Activated CD4-positive, alpha-beta T cell treated with anti-CD3 and anti-CD28 coated beads, Interleukin-2, amount 10 ng/mL, durations not matched to agents 24 days and 14 days (primary cell): ENCODE measurements around the gene PAIP2B. TPM values are rescaled to one million over a fixed set of nuclear protein-coding genes. Genes with fewer than 3 reads are reported as not detected.
"Not testable (repeated sequence)": the region's sequence is repeated elsewhere in the genome, so short reads cannot be mapped to it uniquely, and the experiment has no call there.

Experiments used
- DNase-seq: peaks from one replicate; pipeline ENCODE4 v3.0.0; 2022
- H3K27ac Mint-ChIP-seq: one replicate; pipeline ENCODE4 v1.8.0; 2022; ENCODE audit warnings: mild to moderate bottlenecking, mixed read lengths
- H3K27me3 Mint-ChIP-seq: one replicate; pipeline ENCODE4 v1.8.0; 2022; ENCODE audit warnings: mixed read lengths
- H3K36me3 Mint-ChIP-seq: one replicate; pipeline ENCODE4 v1.8.0; 2022; ENCODE audit warnings: low read depth, mild to moderate bottlenecking, mixed read lengths
- H3K4me1 Mint-ChIP-seq: one replicate; pipeline ENCODE4 v1.8.0; 2021; ENCODE audit warnings: mixed read lengths
- H3K4me3 Mint-ChIP-seq: one replicate; pipeline ENCODE4 v1.8.0; 2022; ENCODE audit warnings: mild to moderate bottlenecking, moderate library complexity, mixed read lengths
- H3K9me3 Mint-ChIP-seq: one replicate; pipeline ENCODE4 v1.8.0; 2021; ENCODE audit warnings: mixed read lengths
- intact Hi-C: fragments of 100-400 bp; cut with micrococcal nuclease; formaldehyde crosslinking; loops from one replicate; pipeline ENCODE4 v1.15.1; 2023
- total RNA-seq: library from RNA; stranded (reverse); gene quantifications from 2 replicates; pipeline ENCODE4 v1.2.3, GENCODE V29; 2022

The PAIP2B gene
- total RNA-seq, 1 donor from 2014 or later: 0.63 TPM

DNA sequence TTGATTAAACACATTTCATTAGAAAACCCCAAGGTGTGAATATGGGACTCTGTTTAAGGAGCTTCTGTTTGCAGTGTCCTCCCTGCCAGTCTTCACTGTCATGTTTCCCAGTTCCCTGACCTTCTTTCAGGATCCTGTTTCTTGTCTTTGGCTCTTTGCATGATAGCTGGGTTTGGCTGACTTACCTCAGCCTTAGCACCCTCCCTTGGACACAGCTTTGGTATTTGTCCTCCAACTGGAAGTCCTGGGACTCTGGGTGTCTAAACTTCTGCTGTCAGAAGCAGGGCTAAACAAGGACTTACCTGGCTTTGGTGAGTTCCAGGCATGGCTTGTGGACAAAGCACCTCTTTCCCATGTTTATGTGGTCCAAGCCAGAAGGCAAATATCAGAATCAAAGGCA, 11.2 kb upstream of the PAIP2B start:
- H3K4me3 Mint-ChIP-seq: no peak overlapping the region
- H3K27me3 Mint-ChIP-seq: peaks cover 31% of the 10 kb centered on the region
- H3K9me3 Mint-ChIP-seq: no peaks in the 10 kb centered on the region
- no peak overlapping the region for H3K27ac Mint-ChIP-seq
- no peaks in the 10 kb centered on the region for H3K36me3 Mint-ChIP-seq
- no peak for DNase-seq
- intact Hi-C loops: no loop called here
- peaks cover 2% of the 10 kb centered on the region for H3K4me1 Mint-ChIP-seq

DNA sequence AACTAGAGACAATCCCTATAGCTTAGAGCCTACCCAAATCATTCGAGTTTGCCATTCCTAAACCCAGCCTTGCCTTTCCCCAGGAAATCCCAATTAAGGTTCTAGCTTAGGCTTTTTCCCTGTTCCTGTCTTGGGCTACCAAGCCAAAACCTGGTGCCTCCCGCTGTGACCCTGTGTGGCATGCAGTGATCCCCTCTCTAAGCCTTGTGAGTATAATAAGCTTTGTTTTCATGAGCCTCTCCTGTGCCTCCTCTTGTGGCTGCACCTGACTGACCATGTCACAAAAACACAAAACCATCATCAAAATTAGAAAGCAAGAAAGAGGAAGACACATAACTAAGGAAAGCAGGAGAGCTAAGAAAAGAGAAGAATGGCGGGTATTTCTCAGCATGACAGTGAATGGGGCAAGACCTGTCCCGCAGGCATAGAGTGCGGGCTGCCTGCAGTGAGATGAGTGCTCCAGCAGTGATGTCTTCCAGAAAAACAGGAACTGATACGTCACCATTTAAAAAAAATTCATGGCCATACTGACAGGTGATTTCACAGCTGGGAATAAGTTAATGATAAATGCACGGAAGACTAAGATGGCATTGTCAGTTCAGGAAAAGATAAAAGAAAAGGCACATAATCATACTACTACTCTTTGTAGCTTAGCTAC, 9.2 kb upstream of the PAIP2B start:
- peaks cover 30% of the 10 kb centered on the region for H3K27me3 Mint-ChIP-seq
- H3K27ac Mint-ChIP-seq: no peak overlapping the region
- intact Hi-C loops: no loop called here
- H3K36me3 Mint-ChIP-seq: no peaks in the 10 kb centered on the region
- no peak overlapping the region for H3K4me3 Mint-ChIP-seq
- DNase-seq: no peak
- H3K4me1 Mint-ChIP-seq: peaks cover 2% of the 10 kb centered on the region
- no peaks in the 10 kb centered on the region for H3K9me3 Mint-ChIP-seq

DNA sequence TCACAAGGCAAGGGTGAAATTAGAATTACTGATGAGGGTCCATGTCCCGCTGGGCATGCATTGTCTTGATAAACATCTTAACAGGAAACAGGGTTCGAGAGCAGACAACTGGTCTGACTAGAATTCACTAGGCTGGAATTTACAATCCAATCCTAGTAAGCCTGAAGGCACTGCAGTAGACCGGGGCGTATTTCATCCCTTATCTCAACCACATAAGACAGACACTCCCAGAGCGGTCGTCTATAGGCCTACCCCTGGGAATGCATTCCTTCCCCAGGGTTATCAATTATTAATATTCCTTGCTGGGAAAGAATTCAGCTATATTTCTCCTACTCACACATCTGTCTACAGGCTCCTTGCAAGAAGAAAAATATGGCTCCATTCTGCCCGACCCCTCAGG, 6.2 kb upstream of the PAIP2B start:
- H3K4me1 Mint-ChIP-seq, H3K36me3 Mint-ChIP-seq, H3K9me3 Mint-ChIP-seq, H3K4me3 Mint-ChIP-seq, DNase-seq, H3K27ac Mint-ChIP-seq, intact Hi-C loops: not testable (repeated sequence)
- peaks cover 36% of the 10 kb centered on the region for H3K27me3 Mint-ChIP-seq

DNA sequence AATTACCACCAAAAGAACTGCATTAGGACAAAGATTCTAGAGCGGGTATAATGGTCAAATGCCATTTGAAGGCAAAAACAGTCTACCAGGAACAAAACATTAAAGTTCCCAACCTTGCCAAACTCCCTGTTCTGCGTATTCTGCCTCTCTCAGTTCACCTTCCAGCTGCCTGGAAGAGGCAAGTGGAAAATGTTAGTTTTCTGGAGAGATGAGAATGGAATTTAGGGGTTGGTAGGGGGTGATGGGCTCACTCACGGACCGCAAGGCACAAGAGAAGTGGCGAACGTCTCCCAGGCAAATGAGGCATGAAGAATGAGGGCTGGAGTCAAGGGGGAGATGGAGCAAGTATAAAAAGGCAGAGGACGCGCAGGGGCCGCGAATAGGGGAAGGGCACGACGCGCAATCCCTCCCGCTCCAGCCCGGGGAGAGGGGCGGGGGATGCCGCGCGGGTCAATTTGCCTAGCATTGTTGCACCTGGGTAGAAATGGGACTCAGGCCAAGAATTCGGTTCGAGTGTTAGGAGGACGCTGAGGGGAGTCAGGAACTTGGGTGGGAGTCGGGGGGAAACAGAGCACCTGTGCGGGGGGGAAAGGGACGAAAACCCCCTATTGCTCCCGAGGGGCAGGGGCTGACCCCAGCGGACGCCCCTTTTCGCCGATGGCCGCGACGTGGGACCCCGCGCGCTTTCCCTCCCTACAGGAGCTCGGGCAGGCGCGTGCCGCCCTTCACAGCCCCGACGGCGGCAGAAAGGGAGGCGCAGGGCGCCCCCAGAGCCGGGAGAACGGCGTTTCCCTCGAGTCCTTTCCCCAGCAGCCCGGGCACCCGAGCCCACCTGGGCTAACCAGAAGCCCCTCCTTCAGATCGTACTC, 573 bp downstream of the PAIP2B start:
- intact Hi-C loops: loop anchor here (10.0 kb wide), 1 partner anchor 232 kb away; the partner anchor contains the start of gene TEX261
- Mint-ChIP-seq H3K27me3 (peaks cover 18% of the 10 kb centered on the region), H3K27ac (peak overlapping the region; percentile 81), H3K9me3 (no peaks in the 10 kb centered on the region), H3K4me1 (peaks cover 8% of the 10 kb centered on the region), H3K36me3 (no peaks in the 10 kb centered on the region), H3K4me3 (peak overlapping the region; percentile 95)
- DNase-seq: peak; percentile 77

DNA sequence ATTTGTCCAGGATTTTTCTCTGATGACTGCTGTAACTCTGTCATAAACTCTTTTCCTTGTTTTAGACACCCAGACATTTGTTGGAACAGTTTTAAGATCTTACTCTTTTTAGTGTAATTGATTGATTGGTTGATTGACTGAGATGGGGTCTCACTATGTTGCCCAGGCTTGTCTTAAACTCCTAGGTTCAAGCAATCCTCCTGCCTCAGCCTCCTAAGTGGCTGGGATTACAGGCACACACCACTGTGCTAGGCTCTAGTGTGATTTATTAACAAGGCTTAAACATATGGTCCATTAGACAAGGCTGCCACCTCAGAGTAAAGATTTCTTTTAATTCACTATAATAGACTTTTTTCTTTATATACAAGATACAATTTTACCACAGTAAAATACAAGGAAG, 2.0 kb downstream of the PAIP2B start:
- H3K36me3 Mint-ChIP-seq: no peaks in the 10 kb centered on the region
- H3K9me3 Mint-ChIP-seq: no peaks in the 10 kb centered on the region
- intact Hi-C loops: loop anchor here (10.0 kb wide), 1 partner anchor 230 kb away; the partner anchor contains the start of gene TEX261
- peaks cover 8% of the 10 kb centered on the region for H3K4me1 Mint-ChIP-seq
- no peak for DNase-seq
- H3K4me3 Mint-ChIP-seq: no peak overlapping the region
- no peak overlapping the region for H3K27ac Mint-ChIP-seq
- peaks cover 15% of the 10 kb centered on the region for H3K27me3 Mint-ChIP-seq

DNA sequence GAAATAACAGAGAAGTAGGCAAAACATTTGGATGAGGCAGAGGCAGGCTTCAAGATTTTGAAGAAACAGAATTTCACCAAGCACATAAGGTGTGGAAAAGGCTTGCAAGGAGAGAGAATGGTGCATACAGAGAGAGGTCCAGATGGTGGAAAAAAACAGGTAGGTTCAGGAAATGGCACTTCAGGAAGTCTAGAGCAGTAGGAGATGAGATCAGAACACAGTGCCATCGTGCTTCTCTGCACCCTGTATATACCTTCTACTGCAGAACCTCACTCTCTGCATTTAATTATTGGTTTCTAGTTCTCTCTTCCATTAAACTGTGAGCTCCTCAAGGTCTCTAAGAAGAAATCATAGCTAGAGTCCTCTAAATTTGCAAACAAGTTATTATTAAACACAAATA, 2.4 kb downstream of the PAIP2B start:
- H3K4me3 Mint-ChIP-seq: no peak overlapping the region
- H3K36me3 Mint-ChIP-seq: no peaks in the 10 kb centered on the region
- no peak overlapping the region for H3K27ac Mint-ChIP-seq
- H3K4me1 Mint-ChIP-seq: peaks cover 8% of the 10 kb centered on the region
- intact Hi-C loops: loop anchor here (10.0 kb wide), 1 partner anchor 230 kb away; the partner anchor contains the start of gene TEX261
- H3K9me3 Mint-ChIP-seq: no peaks in the 10 kb centered on the region
- DNase-seq: no peak
- peaks cover 15% of the 10 kb centered on the region for H3K27me3 Mint-ChIP-seq

DNA sequence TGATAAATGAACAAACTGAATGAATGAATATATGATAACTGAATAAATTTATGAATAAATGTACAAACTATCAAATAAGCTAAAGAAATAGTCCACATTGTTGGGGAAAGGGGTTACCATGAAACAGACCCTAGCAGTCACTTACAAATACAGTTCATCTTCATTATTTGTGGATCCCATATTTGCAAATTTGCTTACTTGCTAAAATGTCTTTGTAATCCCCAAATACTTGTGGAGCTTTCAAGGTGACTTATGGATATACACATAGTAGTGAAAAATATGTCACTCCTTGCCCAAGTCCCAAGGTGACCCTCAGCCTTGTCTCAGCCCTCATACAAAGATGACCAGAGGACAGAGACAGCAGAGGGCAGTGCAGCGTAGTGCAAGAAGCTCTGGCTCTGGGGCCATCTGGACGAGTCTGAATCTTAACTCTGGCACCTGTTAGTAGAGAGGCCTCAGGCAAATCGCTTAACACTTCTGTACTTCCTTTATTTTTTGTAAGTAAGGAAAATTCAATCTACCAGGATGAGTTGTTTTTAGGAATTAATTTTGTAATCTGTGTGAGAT, 3.1 kb downstream of the PAIP2B start:
- Mint-ChIP-seq H3K27me3 (peaks cover 11% of the 10 kb centered on the region), H3K36me3 (no peaks in the 10 kb centered on the region), H3K4me1 (peaks cover 8% of the 10 kb centered on the region), H3K27ac (no peak overlapping the region), H3K4me3 (no peak overlapping the region), H3K9me3 (no peaks in the 10 kb centered on the region)
- intact Hi-C loops: loop anchor here (10.0 kb wide), 1 partner anchor 229 kb away; the partner anchor contains the start of gene TEX261
- no peak for DNase-seq

DNA sequence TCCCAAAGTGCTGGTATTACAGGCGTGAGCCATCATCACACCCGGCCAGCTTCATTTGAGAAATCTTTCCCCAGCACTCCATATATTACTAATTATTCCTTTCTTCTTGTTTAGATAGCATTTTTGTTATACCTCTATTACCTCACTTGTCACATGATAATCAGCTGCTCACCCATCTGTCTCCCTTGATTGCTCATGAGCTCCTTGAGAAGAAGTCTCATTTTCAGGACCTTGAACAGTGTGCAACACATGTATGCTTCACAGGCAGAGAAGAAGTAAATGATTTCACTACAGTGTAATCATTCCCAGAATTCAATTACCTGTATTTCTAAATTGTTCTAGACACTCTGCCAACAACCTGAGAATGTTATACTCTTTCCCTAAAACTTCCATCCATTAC, 6.2 kb downstream of the PAIP2B start:
- Mint-ChIP-seq H3K27ac (no peak overlapping the region), H3K4me3 (no peak overlapping the region), H3K36me3 (no peaks in the 10 kb centered on the region), H3K9me3 (no peaks in the 10 kb centered on the region), H3K4me1 (no peaks in the 10 kb centered on the region), H3K27me3 (peaks cover 8% of the 10 kb centered on the region)
- no peak for DNase-seq
- intact Hi-C loops: loop anchor here (10.0 kb wide), 1 partner anchor 226 kb away; the partner anchor contains the start of gene TEX261

DNA sequence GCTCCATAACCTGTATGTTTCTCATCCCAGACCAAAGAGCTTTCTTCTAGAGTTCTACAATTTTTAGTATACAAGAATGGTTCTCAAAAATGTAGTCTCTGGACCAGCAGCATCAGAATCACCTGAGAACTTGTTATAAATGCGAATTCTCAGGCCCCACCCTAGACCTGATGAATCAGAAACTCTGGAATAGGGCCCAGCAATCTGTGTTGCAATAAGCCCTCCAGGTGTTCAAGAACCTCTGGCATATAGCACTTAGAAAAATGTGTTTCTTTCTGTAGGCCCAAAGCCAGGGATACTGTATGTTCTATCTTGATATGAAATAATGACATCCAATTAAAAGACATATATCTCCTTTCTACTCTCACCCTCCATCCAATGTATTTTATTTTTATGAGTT, 10.4 kb downstream of the PAIP2B start:
- intact Hi-C loops: no loop called here
- no peak overlapping the region for H3K27ac Mint-ChIP-seq
- H3K27me3 Mint-ChIP-seq: peaks cover 5% of the 10 kb centered on the region
- no peaks in the 10 kb centered on the region for H3K36me3 Mint-ChIP-seq
- no peak for DNase-seq
- H3K4me1 Mint-ChIP-seq: no peaks in the 10 kb centered on the region
- H3K9me3 Mint-ChIP-seq: no peaks in the 10 kb centered on the region
- H3K4me3 Mint-ChIP-seq: no peak overlapping the region

DNA sequence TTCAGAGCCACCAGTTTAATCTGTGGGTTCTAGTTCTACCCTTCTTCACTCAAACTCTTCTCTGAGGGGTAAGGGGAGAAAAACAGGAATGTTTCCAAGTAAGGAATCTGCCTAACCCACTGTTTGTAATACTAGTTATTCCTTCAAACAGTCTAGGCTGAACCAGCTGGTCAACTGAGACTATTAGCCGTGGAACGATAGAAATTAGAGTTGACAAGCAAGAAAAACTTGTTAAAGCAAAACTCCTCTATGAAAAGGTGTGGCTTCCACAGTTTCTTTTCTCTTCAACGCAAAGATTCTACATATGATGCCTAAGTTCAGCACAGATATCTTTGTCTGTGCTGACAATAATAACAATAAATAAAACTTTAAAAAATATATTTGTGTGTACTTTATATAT, 11.5 kb downstream of the PAIP2B start:
- Mint-ChIP-seq H3K27ac (no peak overlapping the region), H3K4me3 (no peak overlapping the region)

DNA sequence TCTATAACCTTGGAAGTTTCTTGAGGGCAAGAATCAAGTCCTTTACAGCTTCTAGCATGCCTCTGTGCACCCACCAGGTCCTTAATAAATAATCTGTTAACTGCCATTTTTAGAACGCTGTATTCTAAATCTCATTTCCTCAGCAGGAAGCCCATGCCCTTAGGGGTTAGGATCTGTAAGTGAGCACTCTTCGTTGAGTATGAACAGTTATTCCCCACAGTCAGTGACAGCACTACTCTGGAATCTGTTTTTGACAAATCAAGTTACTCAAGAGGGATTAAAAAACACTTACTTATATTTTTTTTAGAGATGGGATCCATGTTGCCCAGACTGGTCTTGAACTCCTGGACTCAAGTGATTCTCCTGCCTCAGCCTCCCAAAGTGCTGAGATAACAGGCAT, 14.6 kb downstream of the PAIP2B start:
- intact Hi-C loops: no loop called here
- Mint-ChIP-seq H3K9me3 (no peaks in the 10 kb centered on the region), H3K27ac (no peak overlapping the region), H3K4me1 (no peaks in the 10 kb centered on the region), H3K4me3 (no peak overlapping the region), H3K27me3 (peaks cover 10% of the 10 kb centered on the region), H3K36me3 (no peaks in the 10 kb centered on the region)
- no peak for DNase-seq

More for the DNA sequence above, 11.5 kb downstream of the PAIP2B start:
- no peak for DNase-seq
- Mint-ChIP-seq H3K27me3 (peaks cover 5% of the 10 kb centered on the region), H3K4me1 (no peaks in the 10 kb centered on the region), H3K36me3 (no peaks in the 10 kb centered on the region), H3K9me3 (no peaks in the 10 kb centered on the region)
- intact Hi-C loops: no loop called here

DNA sequence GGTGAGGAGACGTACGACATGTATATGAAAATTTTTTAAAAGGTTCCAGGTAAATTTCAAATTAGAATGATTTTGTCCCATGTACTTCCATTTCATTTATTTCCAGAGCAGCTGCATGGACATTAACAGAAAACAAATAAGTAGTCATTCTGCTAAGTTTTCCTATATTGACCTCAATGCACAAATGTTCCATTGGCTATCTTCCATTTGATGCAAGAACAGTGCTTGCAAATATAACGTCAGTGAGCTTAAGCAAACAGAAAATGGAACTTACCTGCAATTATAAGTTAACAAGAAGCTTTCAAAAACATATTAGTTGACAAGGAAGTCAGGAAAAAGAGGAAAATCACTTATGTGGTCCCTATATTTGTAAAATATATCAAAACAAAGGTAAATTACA, 16.6 kb downstream of the PAIP2B start:
- Mint-ChIP-seq H3K27me3 (peaks cover 14% of the 10 kb centered on the region), H3K4me1 (no peaks in the 10 kb centered on the region), H3K4me3 (no peak overlapping the region), H3K27ac (no peak overlapping the region), H3K36me3 (no peaks in the 10 kb centered on the region), H3K9me3 (no peaks in the 10 kb centered on the region)
- DNase-seq: no peak
- intact Hi-C loops: no loop called here

DNA sequence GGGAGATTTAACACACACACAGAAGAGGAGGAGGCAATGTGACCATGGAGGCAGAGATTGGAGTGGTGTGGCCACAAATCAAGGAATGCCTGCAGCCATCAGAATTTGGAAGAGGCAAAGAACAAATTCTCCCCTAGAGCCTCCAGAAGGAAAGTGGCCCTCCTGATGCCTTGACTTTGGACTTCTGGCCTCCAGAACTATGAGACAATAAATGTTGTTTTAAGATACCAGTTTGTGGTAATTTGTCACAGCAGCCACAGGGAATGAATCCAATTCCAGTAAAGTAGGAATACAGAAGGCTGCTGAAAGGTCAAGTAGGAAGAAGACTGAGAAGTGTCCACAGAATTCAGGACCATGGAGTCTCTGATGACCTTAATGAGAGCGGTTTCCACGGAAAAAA, 18.1 kb downstream of the PAIP2B start:
- H3K36me3 Mint-ChIP-seq: no peaks in the 10 kb centered on the region

DNA sequence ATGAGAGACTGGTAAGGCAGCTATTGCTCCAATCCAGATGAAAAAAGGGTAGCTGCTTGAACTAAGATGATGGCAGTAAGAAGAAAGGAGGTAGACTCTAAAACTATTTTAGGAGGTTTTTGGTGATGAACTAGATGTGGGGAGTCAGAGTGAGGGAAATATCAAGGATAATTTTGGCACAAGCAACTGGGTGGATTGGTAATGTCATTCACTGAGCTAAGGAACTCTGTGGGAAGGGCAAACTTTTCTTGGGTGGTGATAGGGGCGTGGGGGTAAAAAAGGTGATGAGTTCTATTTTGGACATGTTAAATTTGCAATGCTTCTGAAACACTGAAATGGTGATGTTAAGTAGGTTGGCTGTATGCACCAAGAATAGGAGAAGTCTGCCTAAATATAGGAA, 19.3 kb downstream of the PAIP2B start:
- Mint-ChIP-seq H3K4me3 (no peak overlapping the region), H3K36me3 (no peaks in the 10 kb centered on the region), H3K27ac (no peak overlapping the region), H3K27me3 (peaks cover 18% of the 10 kb centered on the region), H3K9me3 (no peaks in the 10 kb centered on the region), H3K4me1 (no peaks in the 10 kb centered on the region)
- no peak for DNase-seq
- intact Hi-C loops: no loop called here

More for the DNA sequence above, 18.1 kb downstream of the PAIP2B start:
- intact Hi-C loops: no loop called here
- peaks cover 16% of the 10 kb centered on the region for H3K27me3 Mint-ChIP-seq
- DNase-seq: no peak
- H3K27ac Mint-ChIP-seq: no peak overlapping the region
- no peaks in the 10 kb centered on the region for H3K4me1 Mint-ChIP-seq
- H3K9me3 Mint-ChIP-seq: no peaks in the 10 kb centered on the region
- no peak overlapping the region for H3K4me3 Mint-ChIP-seq
